Activated naive CD8-positive, alpha-beta T cell treated with anti-CD3 and anti-CD28 coated beads, Interleukin-2, amount 50 U/mL, for 16 hours (primary cell): ENCODE measurements around the gene C1QTNF6.
"Not testable (repeated sequence)": the region's sequence is repeated elsewhere in the genome, so short reads cannot be mapped to it uniquely, and the experiment has no call there.

Source experiments
- DNase-seq: peaks from one replicate; pipeline ENCODE4 v3.0.0-alpha.2; 2020; ENCODE audit warnings: low read depth, low spot score

Gene C1QTNF6

GRCh38 chr22:37187891-37188761 is at the start of gene C1QTNF6:
C1QTNF6 (minus strand) TSS chr22:37188247; CDS start chr22:37188213, 34 bp downstream.
- DNase-seq: no peak

- DNase-seq: no peak
These were observed 48.0 kb upstream of the C1QTNF6 start for GRCh38 chr22:37235897-37236607.

- DNase-seq: no peak
These were observed 47.0 kb upstream of the C1QTNF6 start for GRCh38 chr22:37234736-37235711.

DNA sequence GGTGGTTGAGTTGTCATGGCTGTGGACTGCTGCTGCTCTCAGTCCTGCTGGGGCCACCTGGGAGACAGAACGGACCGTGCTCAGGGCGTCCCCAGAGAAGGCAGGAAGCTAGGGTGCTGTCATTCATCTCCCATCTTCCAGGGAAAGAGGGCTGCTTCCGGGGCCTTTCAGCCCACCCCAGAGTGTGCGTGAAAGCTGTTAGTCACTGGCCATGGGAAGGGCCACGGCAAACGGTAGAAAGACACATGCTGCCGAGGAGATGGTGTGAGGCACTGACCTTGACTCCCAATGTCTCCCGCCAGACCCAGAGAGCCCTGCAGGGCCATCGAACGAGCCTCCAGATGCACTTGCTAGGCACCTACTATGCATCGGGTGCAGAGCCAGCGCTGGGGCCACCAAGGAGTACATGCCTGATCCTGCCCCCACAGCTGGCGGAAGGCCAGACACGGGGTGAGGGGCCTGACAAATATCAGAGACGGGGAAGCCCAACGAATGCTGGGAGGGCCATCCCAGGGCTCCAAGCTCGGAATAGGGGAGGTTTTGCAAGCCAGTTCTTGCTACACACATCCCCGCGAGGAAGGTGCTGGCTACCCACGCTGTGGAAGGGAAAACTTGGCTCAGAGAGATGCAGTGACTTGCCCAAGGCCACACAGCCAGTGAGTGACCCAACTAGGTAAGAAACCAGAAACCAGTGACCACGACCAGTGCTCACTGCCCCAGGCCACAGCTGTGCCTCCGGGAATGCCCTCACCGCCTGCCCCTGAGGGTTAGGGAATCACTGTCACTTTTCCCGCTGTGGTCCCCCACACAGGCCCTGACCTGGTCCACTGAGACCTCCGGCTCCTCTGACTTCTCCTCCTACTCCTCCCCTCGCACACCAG is 45.9 kb upstream of the C1QTNF6 start:
- no peak for DNase-seq

DNA sequence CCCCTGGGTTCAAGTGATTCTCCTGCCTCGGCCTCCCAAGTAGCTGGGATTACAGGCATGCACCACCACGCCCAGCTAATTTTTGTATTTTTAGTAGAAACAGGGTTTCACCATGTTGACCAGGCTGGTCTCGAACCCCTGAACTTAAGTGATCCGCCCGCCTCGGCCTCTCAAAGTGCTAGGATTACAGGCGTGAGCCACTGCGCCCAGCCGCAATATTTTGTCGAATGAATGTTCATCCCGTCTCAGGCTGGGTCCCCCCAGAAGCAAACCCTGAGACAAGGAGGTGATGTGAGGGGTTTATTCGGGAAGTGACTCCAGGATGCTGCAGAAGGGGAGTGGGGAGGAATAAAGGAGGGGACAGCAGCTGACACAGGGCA is 45.3 kb upstream of the C1QTNF6 start:
- not testable (repeated sequence) for DNase-seq

DNA sequence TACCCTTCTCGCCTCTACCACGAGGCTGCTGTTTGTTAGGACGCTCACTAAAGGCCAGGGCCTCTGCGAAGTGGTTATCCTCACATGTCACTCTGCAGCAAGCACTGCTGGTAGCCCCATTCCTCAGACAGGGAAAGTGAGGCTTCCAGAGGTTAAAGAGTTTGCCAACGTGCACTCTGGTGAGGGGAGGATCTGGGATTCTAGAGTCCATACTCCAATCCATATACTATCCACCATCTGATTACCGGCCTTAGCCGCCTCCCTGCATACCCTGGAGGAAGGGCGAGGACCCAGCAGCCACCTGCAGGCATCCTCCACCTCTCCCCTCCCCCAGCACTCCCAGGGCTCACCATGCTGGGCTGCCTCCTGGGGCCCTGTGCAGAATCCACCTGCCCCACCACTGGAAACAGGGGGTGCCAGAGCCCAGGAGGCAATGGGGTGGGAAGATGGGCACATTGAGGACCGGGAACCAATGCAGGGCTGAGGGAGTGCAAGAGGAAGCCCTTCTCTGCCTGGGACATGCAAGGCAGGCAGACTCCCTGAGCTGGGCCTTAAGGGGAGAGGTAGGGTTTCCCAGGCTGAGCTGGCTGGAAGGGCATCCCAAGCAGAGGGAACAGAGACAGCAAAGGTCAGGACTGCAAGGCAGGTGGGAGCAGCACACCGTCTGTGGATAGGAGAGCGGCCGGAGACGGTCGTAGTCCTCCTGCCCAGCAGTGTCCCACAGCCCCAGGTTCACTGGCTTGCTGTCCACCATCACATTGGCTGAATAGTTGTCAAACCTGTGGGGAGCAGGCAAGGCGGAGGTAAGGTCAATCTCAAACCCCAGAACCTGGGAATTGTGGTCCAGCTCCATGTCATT is 44.3 kb upstream of the C1QTNF6 start:
- DNase-seq: no peak

GRCh38 chr22:37231406-37232139 is 43.5 kb upstream of the C1QTNF6 start:
- no peak for DNase-seq

DNA sequence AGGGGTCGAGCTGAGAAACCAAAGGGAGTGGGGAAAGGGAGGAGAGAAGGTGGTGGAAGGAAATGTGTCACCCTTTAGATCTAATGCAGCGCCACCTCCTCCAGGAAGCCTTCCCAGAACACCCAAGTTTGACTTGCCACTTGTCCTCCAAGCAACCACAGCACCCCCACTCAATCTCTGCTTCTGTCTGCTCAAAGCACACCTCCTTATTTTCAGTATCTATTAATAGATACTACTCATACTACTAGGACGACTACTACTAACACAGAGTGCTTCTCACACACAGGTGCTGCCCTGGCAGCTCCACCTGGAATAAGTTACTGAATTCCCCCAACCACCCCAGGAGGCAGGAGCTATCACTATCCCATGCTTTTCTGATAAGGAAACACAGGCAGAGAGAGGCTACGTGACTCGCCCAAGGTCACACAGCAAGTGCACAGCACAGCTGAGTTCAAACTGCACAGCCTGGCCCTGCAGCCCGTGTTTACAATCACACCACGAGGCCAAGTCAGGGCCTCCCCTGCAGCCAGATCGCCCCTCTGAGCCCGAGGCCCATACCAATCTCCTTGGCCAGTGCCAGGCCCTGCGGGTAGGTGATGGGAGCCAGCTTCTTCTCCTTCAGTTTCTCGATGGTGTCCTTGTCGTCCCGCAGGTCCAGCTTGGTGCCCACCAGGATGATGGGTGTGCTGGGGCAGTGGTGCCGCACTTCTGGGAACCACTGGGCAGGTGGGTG is 42.8 kb upstream of the C1QTNF6 start:
- DNase-seq: peak; percentile 58

DNA sequence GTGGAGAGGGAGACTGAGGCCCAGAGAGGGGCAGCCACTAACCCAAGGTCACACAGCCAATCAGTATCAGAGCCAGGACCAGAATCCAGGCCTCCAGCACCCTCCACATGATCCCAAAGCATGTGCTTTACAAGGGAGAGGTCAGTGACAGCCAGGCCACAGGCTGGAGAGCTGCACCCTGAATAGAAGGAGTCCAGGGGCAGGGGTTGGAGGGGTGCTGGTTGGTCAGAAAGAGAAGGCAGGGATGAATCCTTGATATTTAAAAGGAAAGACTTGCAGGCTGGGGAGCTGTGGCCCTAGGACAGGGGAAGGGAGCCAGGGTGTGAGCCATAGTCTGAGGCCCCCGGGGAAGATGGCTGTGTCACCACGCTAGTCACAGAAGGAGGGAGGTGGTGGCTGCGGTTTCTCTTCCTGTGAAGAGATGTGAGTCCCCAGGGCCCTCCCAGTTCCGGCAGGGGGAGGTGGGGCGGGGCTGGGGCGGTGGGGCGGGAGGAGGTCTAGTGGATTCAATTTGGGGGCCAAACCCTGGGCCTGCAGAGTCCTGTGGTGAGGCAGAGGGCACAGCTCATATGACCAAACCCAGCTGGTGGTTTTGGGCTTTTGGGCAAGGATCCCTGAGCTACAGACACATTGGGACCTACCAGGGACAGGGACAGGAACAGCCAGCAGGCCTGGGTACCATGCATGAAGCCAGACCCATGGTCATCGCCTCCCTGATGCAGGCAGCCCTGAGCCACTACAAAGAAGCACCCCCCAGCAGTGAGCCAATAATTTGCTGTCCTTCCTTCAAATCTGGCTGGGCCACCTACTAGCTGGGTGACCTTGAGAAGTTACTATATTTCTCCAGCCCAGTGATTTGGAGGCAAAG is 42.0 kb upstream of the C1QTNF6 start:
- DNase-seq: peak; percentile 76

- no peak for DNase-seq
These were observed 41.2 kb upstream of the C1QTNF6 start for GRCh38 chr22:37229012-37229804.

DNA sequence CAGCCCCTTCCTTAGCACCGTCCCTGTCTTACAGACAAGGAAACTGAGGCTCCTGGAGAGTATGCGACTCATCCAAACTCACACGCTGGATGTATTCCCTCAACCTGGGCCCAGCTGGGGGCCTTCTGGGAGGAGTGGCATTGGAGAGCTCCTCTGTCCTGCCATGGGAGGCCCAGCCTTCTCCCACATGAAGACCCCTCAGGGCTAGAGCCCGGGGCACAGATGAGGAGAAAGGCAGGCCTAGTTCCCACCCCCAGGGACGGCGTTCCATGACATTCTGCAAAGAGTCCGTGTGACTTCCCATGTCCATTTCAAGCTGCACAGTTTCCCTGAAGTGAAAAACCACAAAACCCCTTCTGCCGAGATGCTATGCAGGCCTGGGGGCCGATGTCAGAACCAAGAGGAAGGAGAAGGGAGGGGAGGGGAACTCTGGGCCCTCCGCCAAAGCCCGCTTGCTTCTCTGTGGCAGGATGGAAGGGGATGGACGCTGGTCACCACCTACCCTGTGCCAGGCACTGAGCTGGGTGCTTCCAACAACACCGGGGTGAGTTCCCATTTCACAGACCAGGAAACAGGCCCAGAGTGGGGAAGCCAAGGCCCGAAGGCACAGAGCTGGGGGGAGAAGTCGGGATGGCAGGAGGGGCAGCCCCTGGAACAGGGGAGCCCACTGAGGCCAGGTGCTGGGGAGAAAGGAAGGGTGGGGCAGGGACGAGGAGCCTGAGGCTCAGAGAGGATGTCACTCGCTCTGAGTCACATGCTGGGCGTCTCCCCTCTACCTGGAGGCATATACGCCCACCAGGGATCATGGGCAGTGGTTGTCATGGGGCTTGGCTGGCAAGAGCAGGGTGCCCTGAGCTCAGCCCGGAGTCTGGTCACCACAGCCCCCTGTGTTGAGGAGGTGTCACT is 40.3 kb upstream of the C1QTNF6 start:
- no peak for DNase-seq

GRCh38 chr22:37226514-37226913 is 38.5 kb upstream of the C1QTNF6 start:
- DNase-seq: no peak

- no peak for DNase-seq
These were observed 38.0 kb upstream of the C1QTNF6 start for GRCh38 chr22:37226087-37226486.

GRCh38 chr22:37225481-37225880 is 37.4 kb upstream of the C1QTNF6 start:
- DNase-seq: no peak

- DNase-seq: no peak
These were observed 36.8 kb upstream of the C1QTNF6 start for GRCh38 chr22:37224757-37225420.
